Urinary bladder (tissue), 4 donors: Measurements from ENCODE around the gene ANXA9. TPM values are rescaled to one million over a fixed set of nuclear protein-coding genes. Genes with fewer than 3 reads are reported as not detected.

ENCODE experiments used
- DNase-seq: peaks from one replicate; pipeline ENCODE4 v3.0.0-alpha.2; 2015; ENCODE audit errors: extremely low spot score
- H3K27ac ChIP-seq: one replicate; pipeline ENCODE4 v1.5.1; 2013; ENCODE audit warnings: low read depth, mild to moderate bottlenecking, moderate library complexity
- H3K36me3 ChIP-seq: one replicate; pipeline ENCODE4 v1.6.1; 2013; ENCODE audit warnings: mild to moderate bottlenecking, moderate library complexity; ENCODE audit not compliant: insufficient read depth
- H3K4me1 ChIP-seq: one replicate; pipeline ENCODE4 v1.6.1; 2013; ENCODE audit warnings: mild to moderate bottlenecking, moderate library complexity; ENCODE audit not compliant: insufficient read depth
- H3K4me3 ChIP-seq: one replicate; pipeline ENCODE4 v1.5.1; 2013; ENCODE audit warnings: low read depth, low read length
- WGBS: extraction: QIAGEN DNeasy Blood & Tissue Kit; methylation state at CpG from one replicate; pipeline ENCODE4 v1.1.7; 2013; 5-methylcytosine and 5-hydroxymethylcytosine counted together
- polyA plus RNA-seq: library from polyadenylated mRNA; stranded (reverse); fragments of 200-250 nt; gene quantifications from one replicate; pipeline ENCODE4 v1.2.3, GENCODE V29; 2013
- total RNA-seq: library from RNA; depleted of rRNA; stranded (reverse); fragments of >200 nt; gene quantifications from one replicate; pipeline ENCODE4 v1.2.3, GENCODE V29; 2014
- donor health status: healthy with polysubstance abuse.
- donor health status: healthy.

The ANXA9 gene, protein sequence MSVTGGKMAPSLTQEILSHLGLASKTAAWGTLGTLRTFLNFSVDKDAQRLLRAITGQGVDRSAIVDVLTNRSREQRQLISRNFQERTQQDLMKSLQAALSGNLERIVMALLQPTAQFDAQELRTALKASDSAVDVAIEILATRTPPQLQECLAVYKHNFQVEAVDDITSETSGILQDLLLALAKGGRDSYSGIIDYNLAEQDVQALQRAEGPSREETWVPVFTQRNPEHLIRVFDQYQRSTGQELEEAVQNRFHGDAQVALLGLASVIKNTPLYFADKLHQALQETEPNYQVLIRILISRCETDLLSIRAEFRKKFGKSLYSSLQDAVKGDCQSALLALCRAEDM
- total RNA-seq (5.2 TPM), polyA plus RNA-seq (0.95 TPM)

DNA sequence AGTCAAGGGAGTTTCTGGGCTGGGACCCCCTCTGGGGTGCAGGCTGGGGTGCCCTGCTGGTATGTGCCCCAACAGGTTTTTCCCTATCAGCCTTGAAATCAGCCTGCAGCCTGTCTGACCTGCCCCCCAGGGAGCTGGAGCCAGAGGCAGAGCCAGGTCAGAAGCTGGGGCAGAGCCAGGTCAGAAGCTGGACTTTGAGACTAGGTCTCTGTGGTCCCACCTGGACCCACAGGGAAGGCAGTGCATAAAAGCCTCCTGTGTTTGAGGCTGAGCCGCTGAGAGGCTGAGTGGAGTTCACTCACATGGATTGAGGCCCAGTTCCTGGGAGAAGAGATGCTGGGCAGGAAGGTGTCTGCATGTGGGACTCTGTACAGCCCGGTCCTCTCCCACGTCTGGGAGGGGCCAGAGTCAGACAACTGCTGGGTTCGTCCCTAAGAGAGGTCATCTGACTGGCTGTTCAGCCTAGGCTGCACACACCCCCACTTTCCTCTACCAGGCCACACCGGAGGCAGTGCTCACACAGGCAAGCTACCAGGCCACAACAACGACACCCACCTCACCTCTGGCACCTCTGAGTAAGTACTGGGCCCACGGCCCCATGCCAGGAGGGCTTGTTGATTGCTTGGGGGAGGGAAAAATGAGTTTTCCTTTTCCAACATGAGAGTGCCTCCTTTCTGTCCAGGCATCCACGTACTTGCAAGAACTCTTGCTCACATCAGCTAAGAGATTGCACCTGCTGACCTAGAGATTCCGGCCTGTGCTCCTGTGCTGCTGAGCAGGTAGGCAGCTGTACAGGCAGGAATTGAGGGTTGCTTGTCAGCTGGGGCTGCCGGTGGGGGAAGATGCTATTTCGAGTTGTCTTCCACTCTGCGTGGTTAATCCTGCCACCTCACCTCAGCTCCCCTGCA lies at the start of gene ANXA9:
ANXA9 (plus strand) TSS at position 488 of the 908 bp plus-strand sequence. CDS start 814 bp downstream, outside the sequence.
- Histone ChIP-seq H3K36me3 (no peaks in the 10 kb centered on the region), H3K27ac (no peak within 1 kb of the TSS), H3K4me1 (no peaks in the 10 kb centered on the region), H3K4me3 (no peak within 1 kb of the TSS)
- WGBS: 73% methylated on average over 12 of the region's 12 CpGs
- no peak for DNase-seq

DNA sequence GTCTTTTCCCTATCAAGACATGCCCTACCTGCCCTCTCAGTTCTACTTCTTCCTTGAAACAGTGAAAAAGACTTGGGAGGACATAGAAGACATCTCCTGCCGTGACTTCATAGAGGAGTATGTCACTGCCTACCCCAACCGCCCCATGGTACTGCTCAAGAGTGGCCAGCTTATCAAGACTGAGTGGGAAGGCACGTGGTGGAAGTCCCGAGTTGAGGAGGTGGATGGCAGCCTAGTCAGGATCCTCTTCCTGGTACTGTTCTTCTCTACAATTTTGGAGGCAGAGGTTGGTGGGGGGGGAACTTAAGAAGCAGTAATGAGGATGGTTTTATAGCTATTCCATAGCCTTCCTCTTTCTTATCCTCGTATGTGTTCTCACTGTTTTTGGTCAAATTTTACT lies 37.2 kb upstream of the ANXA9 start:
- Histone ChIP-seq H3K36me3 (peaks cover 17% of the 10 kb centered on the region), H3K27ac (no peak overlapping the region), H3K4me1 (no peaks in the 10 kb centered on the region), H3K4me3 (no peak overlapping the region)
- no peak for DNase-seq
- WGBS: 88% methylated on average over 5 of the region's 5 CpGs

DNA sequence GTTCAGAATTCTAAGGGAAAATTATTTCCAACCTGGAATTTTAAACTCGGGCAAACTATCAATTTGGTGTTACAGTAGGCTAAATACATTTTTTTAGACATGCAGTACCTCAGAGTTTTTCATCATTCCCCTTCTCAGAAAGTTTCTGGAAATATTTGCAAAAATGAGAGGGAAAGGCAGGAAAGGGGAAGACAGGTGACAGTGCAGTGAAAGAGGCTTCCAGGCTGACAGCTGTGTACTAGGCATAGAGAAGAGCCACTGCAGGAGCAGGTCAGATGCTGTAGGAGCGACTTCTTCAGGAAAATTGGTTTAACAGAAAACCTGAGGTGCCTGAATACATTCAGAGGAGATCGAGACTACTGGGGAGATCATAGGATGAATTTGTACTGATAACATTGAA lies 27.4 kb upstream of the ANXA9 start:
- Histone ChIP-seq H3K4me1 (no peaks in the 10 kb centered on the region), H3K27ac (no peak overlapping the region), H3K36me3 (peaks cover 10% of the 10 kb centered on the region), H3K4me3 (no peak overlapping the region)
- no peak for DNase-seq
- whole genome bisulfite sequencing: 93% methylated on average over 3 of the region's 3 CpGs

DNA sequence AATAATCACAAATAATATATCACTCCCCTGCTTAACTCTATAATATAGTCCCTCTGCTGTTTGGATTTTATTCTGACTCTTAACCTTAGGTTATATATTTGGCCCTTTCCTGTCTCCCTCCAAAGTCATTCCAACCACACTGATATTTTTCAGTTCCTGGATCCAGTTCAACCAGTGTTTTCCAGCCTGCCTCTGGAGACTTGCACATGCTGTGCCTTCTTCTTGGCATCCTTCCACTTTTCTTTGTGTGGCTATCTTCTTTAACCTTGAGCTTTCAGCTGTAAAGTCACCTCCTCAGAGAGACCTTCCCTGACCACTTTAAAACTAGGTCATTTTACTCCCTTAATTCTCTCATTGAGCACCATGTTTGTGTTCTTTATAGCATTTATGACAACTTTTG lies 26.8 kb upstream of the ANXA9 start:
- DNase-seq: no peak
- Histone ChIP-seq H3K4me1 (no peaks in the 10 kb centered on the region), H3K36me3 (peaks cover 10% of the 10 kb centered on the region), H3K27ac (no peak overlapping the region), H3K4me3 (no peak overlapping the region)

DNA sequence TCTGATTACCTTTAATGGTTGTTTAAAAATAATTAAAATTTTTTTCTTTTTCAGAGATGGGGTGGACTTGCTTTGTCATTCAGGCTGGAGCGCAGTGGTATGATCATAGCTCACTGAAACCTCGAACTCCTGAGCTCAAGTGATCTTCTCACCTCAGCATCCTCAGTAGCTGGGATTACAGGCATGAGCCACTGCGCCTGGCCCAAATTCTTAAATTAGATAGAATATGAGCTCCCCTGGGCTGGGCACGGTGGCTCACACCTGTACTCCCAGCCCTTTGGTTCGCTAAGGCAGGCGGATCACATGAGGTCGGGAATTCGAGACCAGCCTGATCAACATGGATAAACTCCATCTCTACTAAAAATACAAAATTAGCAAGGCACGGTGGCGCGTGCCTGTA lies 24.4 kb upstream of the ANXA9 start:
- no peak for DNase-seq
- Histone ChIP-seq H3K4me1 (no peaks in the 10 kb centered on the region), H3K36me3 (peaks cover 5% of the 10 kb centered on the region), H3K4me3 (no peak overlapping the region), H3K27ac (no peak overlapping the region)
- WGBS: 97% methylated on average over 11 of the region's 11 CpGs

DNA sequence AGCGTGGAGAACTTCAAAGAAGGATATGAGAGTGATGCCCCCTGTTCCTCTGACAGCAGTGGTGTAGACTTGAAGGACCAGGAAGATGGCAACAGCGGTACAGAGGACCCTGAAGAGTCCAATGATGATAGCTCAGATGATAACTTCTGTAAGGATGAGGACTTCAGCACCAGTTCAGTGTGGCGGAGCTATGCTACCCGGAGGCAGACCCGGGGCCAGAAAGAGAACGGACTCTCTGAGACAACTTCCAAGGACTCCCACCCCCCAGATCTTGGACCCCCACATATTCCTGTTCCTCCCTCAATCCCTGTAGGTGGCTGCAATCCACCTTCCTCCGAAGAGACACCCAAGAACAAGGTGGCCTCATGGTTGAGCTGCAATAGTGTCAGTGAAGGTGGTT lies 21.4 kb upstream of the ANXA9 start:
- H3K4me1 ChIP-seq: no peaks in the 10 kb centered on the region
- H3K27ac ChIP-seq: no peak overlapping the region
- DNase-seq: no peak
- WGBS: 96% methylated on average over 7 of the region's 7 CpGs
- peaks cover 3% of the 10 kb centered on the region for H3K36me3 ChIP-seq
- H3K4me3 ChIP-seq: no peak overlapping the region

DNA sequence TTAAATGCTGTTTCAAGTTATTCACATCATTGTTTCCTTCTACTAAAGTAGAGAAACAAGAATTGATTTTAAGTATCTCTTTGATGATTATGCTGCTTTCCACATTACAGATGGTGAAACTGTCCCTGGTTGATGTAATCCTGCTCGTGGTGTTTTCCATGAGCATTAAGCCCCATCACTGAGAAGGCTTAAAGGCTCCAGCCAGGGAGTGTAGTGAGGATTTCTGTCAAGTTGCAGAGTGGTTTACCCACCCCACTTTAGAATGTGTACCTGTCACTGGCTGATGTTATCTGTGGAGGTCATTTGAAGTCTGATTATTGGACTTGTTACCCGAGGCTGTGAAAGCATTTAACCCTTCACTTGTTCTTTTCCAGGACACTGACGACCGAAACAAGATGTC lies 20.3 kb upstream of the ANXA9 start:
- Histone ChIP-seq H3K36me3 (peaks cover 5% of the 10 kb centered on the region), H3K27ac (no peak overlapping the region), H3K4me3 (no peak overlapping the region), H3K4me1 (no peaks in the 10 kb centered on the region)
- 60% methylated on average over 4 of the region's 4 CpGs for WGBS
- DNase-seq: no peak

DNA sequence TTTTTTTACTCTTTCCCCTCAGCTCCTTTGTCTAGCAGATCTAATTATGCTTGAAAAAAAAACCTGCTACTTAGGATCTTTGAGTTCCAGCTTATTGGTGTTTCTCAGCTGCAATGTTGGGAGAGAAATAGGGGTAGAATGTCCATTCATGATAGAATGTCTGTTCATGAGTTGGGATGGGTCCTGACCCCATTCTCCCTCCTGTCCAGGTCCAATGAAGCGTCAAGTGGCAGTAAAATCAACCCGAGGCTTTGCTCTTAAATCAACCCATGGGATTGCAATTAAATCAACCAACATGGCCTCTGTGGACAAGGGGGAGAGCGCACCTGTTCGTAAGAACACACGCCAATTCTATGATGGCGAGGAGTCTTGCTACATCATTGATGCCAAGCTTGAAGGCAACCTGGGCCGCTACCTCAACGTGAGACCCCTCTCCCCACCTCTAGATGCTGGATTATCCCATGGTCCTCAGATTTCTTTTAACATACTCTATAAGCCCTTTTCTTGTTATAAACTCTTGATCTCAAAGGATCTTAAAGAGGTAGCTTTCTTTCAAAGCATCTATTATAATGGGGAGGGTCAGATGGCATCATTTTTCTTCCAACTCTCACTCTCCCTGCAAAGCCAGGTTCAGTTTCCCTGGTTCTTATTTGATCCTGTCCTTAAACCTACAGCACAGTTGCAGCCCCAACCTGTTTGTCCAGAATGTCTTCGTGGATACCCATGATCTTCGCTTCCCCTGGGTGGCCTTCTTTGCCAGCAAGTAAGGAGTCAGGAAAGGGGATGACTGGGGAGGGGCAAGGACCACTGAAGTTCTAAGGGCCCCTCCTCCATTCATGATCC lies 18.6 kb upstream of the ANXA9 start:
- no peak for DNase-seq
- no peak overlapping the region for H3K27ac ChIP-seq
- WGBS: 88% methylated on average over 10 of the region's 10 CpGs
- H3K4me3 ChIP-seq: no peak overlapping the region
- no peaks in the 10 kb centered on the region for H3K4me1 ChIP-seq
- H3K36me3 ChIP-seq: peaks cover 5% of the 10 kb centered on the region

DNA sequence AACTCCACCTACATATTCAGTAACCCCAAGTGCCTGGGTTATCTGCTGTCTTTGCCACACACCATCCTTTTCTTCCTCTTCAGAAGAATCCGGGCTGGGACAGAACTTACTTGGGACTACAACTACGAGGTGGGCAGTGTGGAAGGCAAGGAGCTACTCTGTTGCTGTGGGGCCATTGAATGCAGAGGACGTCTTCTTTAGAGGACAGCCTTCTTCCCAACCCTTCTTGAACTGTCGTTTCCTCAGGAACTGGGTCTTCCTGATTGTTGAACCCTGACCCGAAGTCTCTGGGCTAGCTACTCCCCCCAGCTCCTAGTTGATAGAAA lies 18.0 kb upstream of the ANXA9 start:
- H3K36me3 ChIP-seq: peaks cover 3% of the 10 kb centered on the region
- 80% methylated on average over 5 of the region's 5 CpGs for WGBS
- no peaks in the 10 kb centered on the region for H3K4me1 ChIP-seq
- H3K27ac ChIP-seq: no peak overlapping the region
- no peak overlapping the region for H3K4me3 ChIP-seq
- DNase-seq: no peak

DNA sequence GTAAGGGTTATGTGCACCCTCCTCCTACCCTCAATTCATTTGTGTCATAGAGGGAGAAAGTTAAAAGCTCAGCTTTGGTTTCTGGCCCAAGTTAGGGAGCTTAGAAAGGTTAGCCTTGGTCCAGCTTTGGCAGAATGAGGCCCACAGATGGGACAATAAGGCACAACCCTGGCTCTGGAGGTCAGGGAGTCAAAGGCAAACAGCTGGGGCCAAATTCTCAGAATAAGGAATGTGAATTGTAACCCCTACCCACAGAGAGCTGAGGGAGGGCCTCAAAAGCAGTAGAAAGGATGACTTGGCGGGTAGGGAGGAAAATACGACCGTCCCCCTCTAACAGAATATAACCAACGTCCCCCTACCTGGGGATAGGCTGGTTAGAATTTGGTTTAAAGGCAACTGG lies 16.5 kb upstream of the ANXA9 start:
- Histone ChIP-seq H3K27ac (no peak overlapping the region), H3K4me1 (no peaks in the 10 kb centered on the region), H3K36me3 (peaks cover 2% of the 10 kb centered on the region), H3K4me3 (no peak overlapping the region)
- WGBS: 87% methylated on average over 4 of the region's 4 CpGs
- DNase-seq: no peak

DNA sequence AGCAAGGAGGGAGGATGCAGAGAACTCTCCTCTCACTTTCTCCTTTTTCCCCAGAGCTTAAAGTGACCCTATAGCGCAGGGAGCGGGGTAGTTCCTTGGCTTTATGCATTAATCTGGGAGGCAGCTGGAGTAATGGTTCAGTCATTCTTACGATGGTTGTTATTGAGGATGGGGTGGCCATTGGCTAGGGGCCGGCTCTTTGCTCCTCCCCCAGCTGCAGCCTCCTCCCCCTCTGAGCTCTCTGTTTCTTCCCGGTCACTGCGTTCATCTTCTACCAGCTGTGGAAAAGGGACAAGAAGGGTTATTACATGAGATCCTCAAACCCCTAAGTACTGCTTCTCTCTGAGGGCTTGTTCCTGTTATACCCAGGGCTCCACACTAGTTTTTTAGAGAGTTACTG lies 16.1 kb upstream of the ANXA9 start:
- Histone ChIP-seq H3K27ac (no peak overlapping the region), H3K36me3 (peaks cover 2% of the 10 kb centered on the region), H3K4me3 (no peak overlapping the region), H3K4me1 (no peaks in the 10 kb centered on the region)
- no peak for DNase-seq
- WGBS: 70% methylated on average over 6 of the region's 6 CpGs

DNA sequence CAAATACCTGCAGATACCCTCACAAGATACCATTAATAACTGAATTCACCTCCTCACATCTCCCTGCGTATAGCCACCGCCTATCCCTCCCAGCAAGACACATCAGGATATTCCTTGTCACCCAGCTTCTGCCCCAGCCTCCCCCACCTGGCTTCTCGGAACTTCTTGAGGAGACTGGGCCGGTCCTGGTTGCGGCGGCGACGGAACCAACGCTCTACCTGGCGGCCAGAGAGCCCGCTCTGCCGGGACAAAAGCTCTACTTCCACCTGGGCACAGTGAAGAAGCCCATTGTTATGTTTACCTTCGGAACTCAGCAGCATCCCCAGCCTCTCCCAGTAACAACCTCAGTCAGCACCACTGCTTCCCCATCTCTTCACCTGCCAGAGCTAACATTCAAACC lies 14.2 kb upstream of the ANXA9 start:
- 96% methylated on average over 13 of the region's 13 CpGs for WGBS
- no peak for DNase-seq
- no peak overlapping the region for H3K27ac ChIP-seq

DNA sequence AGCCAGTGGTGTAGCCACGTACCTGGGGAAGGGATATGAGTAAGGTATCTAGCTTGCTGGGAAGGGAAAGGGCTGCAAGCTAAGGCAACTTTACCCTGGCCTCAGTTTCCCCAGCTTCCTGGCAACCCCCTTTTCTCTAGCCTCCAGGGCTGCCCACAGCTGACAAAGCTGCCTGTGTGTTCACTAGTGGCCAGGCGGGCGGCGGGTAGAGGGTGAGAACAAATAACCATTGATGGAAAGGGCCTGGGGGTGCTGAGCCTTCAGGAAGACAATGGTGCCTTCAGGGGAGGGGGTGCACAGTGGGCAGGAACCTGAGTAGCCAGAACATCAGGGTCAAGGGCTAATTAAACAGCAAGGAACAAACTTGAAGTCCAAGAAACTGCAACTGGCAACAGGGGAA lies 13.6 kb upstream of the ANXA9 start:
- 91% methylated on average over 4 of the region's 4 CpGs for WGBS
- Histone ChIP-seq H3K36me3 (peaks cover 2% of the 10 kb centered on the region), H3K4me1 (peaks cover 2% of the 10 kb centered on the region), H3K27ac (no peak overlapping the region), H3K4me3 (no peak overlapping the region)
- DNase-seq: no peak

More for the DNA sequence above, 14.2 kb upstream of the ANXA9 start:
- no peak overlapping the region for H3K4me3 ChIP-seq
- no peaks in the 10 kb centered on the region for H3K4me1 ChIP-seq
- peaks cover 2% of the 10 kb centered on the region for H3K36me3 ChIP-seq
